Cardiac septum (tissue), 1 donor: ENCODE results near the gene ZFP2. TPM values are rescaled to one million over a fixed set of nuclear protein-coding genes. Genes with fewer than 3 reads are reported as not detected.

ENCODE experiments used
- DNase-seq: peaks from one replicate; pipeline ENCODE4 v3.0.0-alpha.2; 2020; ENCODE audit warnings: low spot score
- intact Hi-C: fragments of 100-400 bp; cut with DNase I; formaldehyde crosslinking; loops from one replicate; pipeline ENCODE4 v1.14.0; 2022
- total RNA-seq: library from RNA; stranded (reverse); fragmentation: NEBNext Ultra II Directional; extraction: Animal tissue kit (Norgen Biotek cat#: 25700); gene quantifications from one replicate; pipeline ENCODE4 v1.2.1, GENCODE V29; 2021
- donor health status: DM: no; HTN: no; CAD: no.

ZFP2 gene
- total RNA-seq, 1 donor from 2014 or later = 1.2 TPM

- intact Hi-C loops = loop anchor here (1.0 to 10.0 kb wide), 5 partner anchors 45 to 317 kb away; partner anchors contain the start of genes CLK4, ZNF354B, ZNF354C and ZNF879
- no peak for DNase-seq
Observed at GRCh38 chr5:178941361-178941760, 45.6 kb downstream of the ZFP2 start.

- DNase-seq = no peak
- intact Hi-C loops = no loop called here
Observed at GRCh38 chr5:178965465-178966055, 69.8 kb downstream of the ZFP2 start.

DNA sequence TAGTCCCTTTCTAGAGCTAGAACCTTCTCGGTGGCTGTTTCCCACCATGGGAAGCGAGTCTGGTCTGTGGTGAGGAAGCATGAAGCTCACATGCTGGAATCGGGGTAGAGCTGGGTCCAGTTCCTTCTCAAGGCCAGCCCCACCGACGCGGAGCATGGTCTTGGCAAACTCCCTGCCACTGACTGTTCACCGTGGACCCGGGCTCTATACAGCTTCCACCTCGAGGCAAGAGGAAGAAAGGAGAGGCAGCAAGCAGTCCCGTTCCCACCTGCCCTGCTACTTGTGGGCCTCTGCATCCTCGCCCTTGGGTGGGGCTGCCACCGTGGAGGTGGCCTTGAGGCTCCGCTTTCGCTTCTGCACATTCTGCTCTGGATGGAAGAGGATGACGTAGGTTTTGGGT lies 85.7 kb downstream of the ZFP2 start:
- intact Hi-C loops = no loop called here
- no peak for DNase-seq

Other genes starting within 250 kb of the ZFP2 start
- 7.3 TPM for gene ZNF354A, start 165.3 kb upstream of the ZFP2 start, total RNA-seq
- 8.2 TPM for gene ZNF354B, start 36.0 kb upstream of the ZFP2 start, total RNA-seq
- 1.7 TPM for gene ZNF454, start 45.3 kb downstream of the ZFP2 start, total RNA-seq
- not detected for gene GRM6, start 99.4 kb downstream of the ZFP2 start, total RNA-seq
- gene ZNF879, start 127.9 kb downstream of the ZFP2 start, total RNA-seq = 3.9 TPM
- 4.0 TPM for gene ZNF354C, start 164.5 kb downstream of the ZFP2 start, total RNA-seq